OCI-LY7 (cell line): Measurements from ENCODE around the gene EML6. TPM values are rescaled to one million over a fixed set of nuclear protein-coding genes. Genes with fewer than 3 reads are reported as not detected.

Source experiments
- BruUV-seq: library from RNA; stranded (reverse); fragments of 400-500 nt; replicated peaks from 2 replicates; lab custom pipeline; 2021; lab: Mats Ljungman, UMichigan
- CTCF ChIA-PET: fragments of 300-600 bp; sonication (Branson Sonifier 250); formaldehyde crosslinking; loops from one replicate; lab custom pipeline; 2022; ENCODE audit warnings: antibody characterized with exemption; ENCODE audit not compliant: unreplicated experiment; lab: Charles Lee
- POLR2A ChIA-PET: fragments of 300-600 bp; sonication (Branson Sonifier 250); formaldehyde crosslinking; loops from one replicate; lab custom pipeline; 2022; ENCODE audit warnings: antibody characterized with exemption; lab: Charles Lee
- DNase-seq: peaks from one replicate; pipeline ENCODE4 v3.0.0-alpha.2; 2015; ENCODE audit warnings: low spot score
- H2AFZ ChIP-seq: fragments of 200-600 bp; sonication (generic), shearing (Covaris generic); 2 replicates; pipeline ENCODE4 v1.6.1; 2014; ENCODE audit warnings: mild to moderate bottlenecking, antibody characterized with exemption, low read length, moderate library complexity
- H3K27ac ChIP-seq: fragments of 200-600 bp; sonication (generic); 2 replicates; pipeline ENCODE4 v1.5.1; 2014; ENCODE audit warnings: mixed run types, low read depth, mild to moderate bottlenecking, moderate library complexity, low read length, inconsistent platforms; ENCODE audit not compliant: poor library complexity, severe bottlenecking
- H3K36me3 ChIP-seq: fragments of 200-600 bp; sonication (generic); 2 replicates; pipeline ENCODE4 v1.6.1; 2014; ENCODE audit warnings: mild to moderate bottlenecking, antibody characterized with exemption, low read length, moderate library complexity, mixed read lengths; ENCODE audit not compliant: insufficient read depth
- H3K4me1 ChIP-seq: fragments of 200-600 bp; sonication (generic); 2 replicates; pipeline ENCODE4 v1.5.1; 2014; ENCODE audit warnings: mild to moderate bottlenecking, low read length; ENCODE audit not compliant: insufficient read depth, poor library complexity, severe bottlenecking
- H3K4me2 ChIP-seq: fragments of 200-600 bp; sonication (generic); 2 replicates; pipeline ENCODE4 v1.6.1; 2014; ENCODE audit warnings: mild to moderate bottlenecking, low read length
- H3K4me3 ChIP-seq: fragments of 200-600 bp; sonication (generic); 2 replicates; pipeline ENCODE4 v1.5.1; 2014; ENCODE audit warnings: mild to moderate bottlenecking, low read depth, low read length; ENCODE audit not compliant: poor library complexity, severe bottlenecking
- H3K79me2 ChIP-seq: fragments of 200-600 bp; sonication (generic); 2 replicates; pipeline ENCODE4 v1.6.1; 2016; ENCODE audit warnings: low read depth, mild to moderate bottlenecking, low read length, moderate library complexity, mixed read lengths; ENCODE audit not compliant: insufficient read depth
- H3K9me2 ChIP-seq: fragments of 200-600 bp; sonication (generic); 2 replicates; pipeline ENCODE4 v1.6.1; 2016; ENCODE audit warnings: mild to moderate bottlenecking, low read length, mixed read lengths; ENCODE audit not compliant: insufficient read depth
- H3K9me3 ChIP-seq: fragments of 200-600 bp; sonication (generic); 2 replicates; pipeline ENCODE4 v1.6.1; 2014; ENCODE audit warnings: mild to moderate bottlenecking, mixed run types, low read length, mixed read lengths
- H4K20me1 ChIP-seq: fragments of 200-600 bp; sonication (generic); 2 replicates; pipeline ENCODE4 v1.6.1; 2014; ENCODE audit warnings: mild to moderate bottlenecking, antibody characterized with exemption, low read length, moderate library complexity, mixed read lengths; ENCODE audit not compliant: insufficient read depth
- CTCF ChIP-seq: fragments of 200-600 bp; sonication (generic); conservative IDR thresholded peaks from 2 replicates; pipeline ENCODE4 v1.5.1; 2014; ENCODE audit warnings: mild to moderate bottlenecking, antibody characterized with exemption, low read length, moderate library complexity, mixed read lengths
- EZH2phosphoT487 ChIP-seq: fragments of 200-600 bp; sonication (generic); IDR thresholded peaks from 2 replicates; pipeline ENCODE4 v1.6.1; 2018; ENCODE audit warnings: low read depth, borderline replicate concordance, mild to moderate bottlenecking, mixed run types, antibody characterized with exemption, low read length, moderate library complexity, mixed read lengths
- intact Hi-C: fragments of 100-400 bp; cut with micrococcal nuclease; formaldehyde crosslinking; loops from one replicate; pipeline ENCODE4 v1.10.0; 2022; ENCODE audit not compliant: unreplicated experiment
- total RNA-seq, 2 experiments: library from RNA; depleted of rRNA in 1 of 2; stranded (reverse); fragments of >200 nt in 1 of 2; shearing (Covaris generic) in 1 of 2; gene quantifications; 2 replicates each; pipeline ENCODE4 v1.2.3, GENCODE V29; 2014 to 2022

The EML6 gene
- total RNA-seq, 2 experiments from 2014 or later, result 310 to 367 TPM

DNA sequence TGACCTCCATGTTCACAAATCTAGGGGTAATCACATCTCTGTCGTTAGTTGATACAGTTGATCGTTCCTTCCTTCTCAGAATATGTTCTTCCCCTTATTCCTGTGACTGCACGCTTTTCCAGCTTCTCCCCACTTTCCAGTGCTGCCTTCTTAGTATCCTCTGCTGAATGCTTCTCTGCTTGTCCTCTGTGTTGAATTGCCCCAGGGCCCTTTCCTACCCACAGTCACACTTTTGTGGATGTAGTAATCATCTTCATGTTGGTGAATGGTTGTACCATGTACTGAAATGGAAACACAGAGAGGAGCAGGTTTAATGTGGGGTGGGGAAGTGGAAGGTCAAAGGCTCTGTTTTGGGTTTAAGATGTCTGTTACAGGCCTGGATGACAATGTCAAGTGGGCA lies 47.2 kb downstream of the EML6 start:
- no peaks in the 10 kb centered on the region for H4K20me1 ChIP-seq
- H3K27ac ChIP-seq, result no peak overlapping the region
- no peaks in the 10 kb centered on the region for H3K9me2 ChIP-seq
- no peak overlapping the region for H2AFZ ChIP-seq
- CTCF ChIA-PET, result no interaction called here
- peaks cover 13% of the 10 kb centered on the region for H3K9me3 ChIP-seq
- H3K4me3 ChIP-seq, result no peak overlapping the region
- H3K4me2 ChIP-seq, result no peak overlapping the region
- DNase-seq, result no peak
- H3K4me1 ChIP-seq, result peaks cover 39% of the 10 kb centered on the region
- TF ChIP-seq EZH2phosphoT487 (no peak), CTCF (no peak)
- intact Hi-C loops, result no loop called here
- POLR2A ChIA-PET, result interaction anchor here (0.9 to 3.2 kb wide), 6 partner anchors 7 to 18 kb away, joined by 3 to 13 read pairs (median 9); no protein-coding TSS in a partner anchor
- peaks cover 55% of the 10 kb centered on the region for H3K79me2 ChIP-seq
- no TSS peak for BruUV-seq
- H3K36me3 ChIP-seq, result peaks cover 57% of the 10 kb centered on the region

GRCh38 chr2:54771166-54771885 lies 47.9 kb downstream of the EML6 start:
- intact Hi-C loops, result no loop called here
- Histone ChIP-seq H3K9me3 (peaks cover 19% of the 10 kb centered on the region), H2AFZ (no peak overlapping the region), H3K4me2 (no peak overlapping the region), H4K20me1 (no peaks in the 10 kb centered on the region), H3K9me2 (no peaks in the 10 kb centered on the region), H3K27ac (no peak overlapping the region), H3K36me3 (peaks cover 62% of the 10 kb centered on the region), H3K4me3 (no peak overlapping the region), H3K4me1 (peaks cover 32% of the 10 kb centered on the region), H3K79me2 (peaks cover 55% of the 10 kb centered on the region)
- POLR2A ChIA-PET, result interaction anchor here (0.8 to 3.2 kb wide), 7 partner anchors 10 to 14 kb away, joined by 3 to 13 read pairs (median 7); no protein-coding TSS in a partner anchor
- TF ChIP-seq EZH2phosphoT487 (no peak), CTCF (no peak)
- CTCF ChIA-PET, result interaction anchor here (0.8 kb wide), 1 partner anchor 13 kb away, joined by 4 read pairs; no protein-coding TSS in a partner anchor
- DNase-seq, result no peak
- BruUV-seq, result no TSS peak

GRCh38 chr2:54772110-54772509 lies 48.6 kb downstream of the EML6 start:
- peaks cover 70% of the 10 kb centered on the region for H3K36me3 ChIP-seq
- TF ChIP-seq CTCF (no peak), EZH2phosphoT487 (no peak)
- intact Hi-C loops, result no loop called here
- DNase-seq, result no peak
- no peaks in the 10 kb centered on the region for H3K9me2 ChIP-seq
- H3K4me3 ChIP-seq, result no peak overlapping the region
- no peak overlapping the region for H3K27ac ChIP-seq
- H4K20me1 ChIP-seq, result no peaks in the 10 kb centered on the region
- H3K4me1 ChIP-seq, result peaks cover 24% of the 10 kb centered on the region
- no peak overlapping the region for H3K4me2 ChIP-seq
- H2AFZ ChIP-seq, result no peak overlapping the region
- H3K9me3 ChIP-seq, result peaks cover 26% of the 10 kb centered on the region
- BruUV-seq, result no TSS peak
- peaks cover 51% of the 10 kb centered on the region for H3K79me2 ChIP-seq
- POLR2A ChIA-PET, result interaction anchor here (1.0 to 2.5 kb wide), 6 partner anchors 9 to 16 kb away, joined by 4 to 13 read pairs (median 6); no protein-coding TSS in a partner anchor
- CTCF ChIA-PET, result no interaction called here
